OCI-LY3 (cell line): ENCODE measurements around the gene TCIRG1.

Experiments used
- EZH2phosphoT487 ChIP-seq: fragments of 200-600 bp; shearing (Covaris generic); IDR thresholded peaks from 2 replicates; pipeline ENCODE4 v1.6.1; 2018; ENCODE audit warnings: antibody characterized with exemption, mixed run types, low read depth
- TF ChIP-seq, protein P1 (sequence below): fragments of 200-600, 300-600 bp; sonication (generic); IDR thresholded peaks from 2 replicates; pipeline ENCODE4 v1.5.1; 2014; ENCODE audit warnings: antibody characterized with exemption, low read length, low read depth

DNA sequence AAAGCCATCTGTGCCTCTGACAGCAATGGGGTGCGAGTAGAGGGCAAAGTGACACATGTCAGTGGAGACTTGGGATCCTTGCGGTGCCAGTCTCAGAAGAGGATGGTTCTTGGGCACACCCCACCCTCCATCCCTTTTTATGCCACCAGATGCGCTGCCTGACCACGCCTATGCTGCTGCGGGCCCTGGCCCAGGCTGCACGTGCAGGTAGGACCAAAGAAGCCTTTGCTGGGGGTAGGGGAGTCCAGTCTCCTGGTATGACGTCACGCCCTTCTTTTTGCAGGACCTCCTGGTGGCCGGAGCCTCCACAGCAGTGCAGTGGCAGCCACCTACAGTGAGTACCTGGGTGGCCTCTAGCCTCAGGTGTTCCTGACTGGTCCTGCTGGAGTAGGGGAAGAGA is 6.8 kb upstream of the TCIRG1 start:
- TF ChIP-seq, protein P1, sequence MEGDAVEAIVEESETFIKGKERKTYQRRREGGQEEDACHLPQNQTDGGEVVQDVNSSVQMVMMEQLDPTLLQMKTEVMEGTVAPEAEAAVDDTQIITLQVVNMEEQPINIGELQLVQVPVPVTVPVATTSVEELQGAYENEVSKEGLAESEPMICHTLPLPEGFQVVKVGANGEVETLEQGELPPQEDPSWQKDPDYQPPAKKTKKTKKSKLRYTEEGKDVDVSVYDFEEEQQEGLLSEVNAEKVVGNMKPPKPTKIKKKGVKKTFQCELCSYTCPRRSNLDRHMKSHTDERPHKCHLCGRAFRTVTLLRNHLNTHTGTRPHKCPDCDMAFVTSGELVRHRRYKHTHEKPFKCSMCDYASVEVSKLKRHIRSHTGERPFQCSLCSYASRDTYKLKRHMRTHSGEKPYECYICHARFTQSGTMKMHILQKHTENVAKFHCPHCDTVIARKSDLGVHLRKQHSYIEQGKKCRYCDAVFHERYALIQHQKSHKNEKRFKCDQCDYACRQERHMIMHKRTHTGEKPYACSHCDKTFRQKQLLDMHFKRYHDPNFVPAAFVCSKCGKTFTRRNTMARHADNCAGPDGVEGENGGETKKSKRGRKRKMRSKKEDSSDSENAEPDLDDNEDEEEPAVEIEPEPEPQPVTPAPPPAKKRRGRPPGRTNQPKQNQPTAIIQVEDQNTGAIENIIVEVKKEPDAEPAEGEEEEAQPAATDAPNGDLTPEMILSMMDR, result no peak
- no peak for TF ChIP-seq EZH2phosphoT487
